HepG2 (cell line): ENCODE results near the gene PRSS8. TPM values are rescaled to one million over a fixed set of nuclear protein-coding genes. Genes with fewer than 3 reads are reported as not detected.

Experiments used
- ADNP ChIP-seq: sonication (generic); formaldehyde crosslinking; IDR thresholded peaks from 2 replicates; pipeline ENCODE4 v1.4.0; 2020; ENCODE audit warnings: missing genetic modification reagents
- ATRX ChIP-seq: sonication (generic); formaldehyde crosslinking; IDR thresholded peaks from 2 replicates; pipeline ENCODE4 v1.4.0; 2020; ENCODE audit warnings: missing genetic modification reagents, borderline replicate concordance
- BCL3 ChIP-seq: sonication (generic); formaldehyde crosslinking; IDR thresholded peaks from 2 replicates; pipeline ENCODE4 v1.5.1; 2020; ENCODE audit warnings: mild to moderate bottlenecking, missing genetic modification reagents, moderate library complexity
- CC2D1A ChIP-seq: sonication (generic); formaldehyde crosslinking; IDR thresholded peaks from 2 replicates; pipeline ENCODE4 v1.8.1; 2023; ENCODE audit warnings: mild to moderate bottlenecking, missing genetic modification reagents
- GPN1 ChIP-seq: sonication (generic); formaldehyde crosslinking; IDR thresholded peaks from 2 replicates; pipeline ENCODE4 v1.5.1; 2020; ENCODE audit warnings: missing genetic modification reagents, borderline replicate concordance
- HINFP ChIP-seq: sonication (generic); formaldehyde crosslinking; IDR thresholded peaks from 2 replicates; pipeline ENCODE4 v1.4.0; 2020; ENCODE audit warnings: low read depth, mild to moderate bottlenecking, missing genetic modification reagents
- KDM6A ChIP-seq: IDR thresholded peaks from 2 replicates; pipeline ENCODE4 v1.6.1; 2016; ENCODE audit warnings: low read depth
- MIXL1 ChIP-seq: IDR thresholded peaks from 2 replicates; pipeline ENCODE4 v1.6.1; 2016
- MYNN ChIP-seq: sonication (generic); formaldehyde crosslinking; IDR thresholded peaks from 2 replicates; pipeline ENCODE4 v1.4.0; 2020; ENCODE audit warnings: mild to moderate bottlenecking, low read depth, missing genetic modification reagents
- POLR2AphosphoS2 ChIP-seq: IDR thresholded peaks from 2 replicates; pipeline ENCODE4 v1.6.1; 2011; ENCODE audit warnings: low read depth, low read length, improper control_type of control experiment
- SALL2 ChIP-seq: sonication (generic); formaldehyde crosslinking; IDR thresholded peaks from 2 replicates; pipeline ENCODE4 v1.8.1; 2023; ENCODE audit warnings: mild to moderate bottlenecking, missing genetic modification reagents, inconsistent platforms
- SAP130 ChIP-seq: IDR thresholded peaks from 2 replicates; pipeline ENCODE4 v1.6.1; 2016; ENCODE audit warnings: low read depth
- SMAD9 ChIP-seq: sonication (generic); formaldehyde crosslinking; IDR thresholded peaks from 2 replicates; pipeline ENCODE4 v1.5.1; 2020; ENCODE audit warnings: mild to moderate bottlenecking, missing genetic modification reagents
- TFE3 ChIP-seq: IDR thresholded peaks from 2 replicates; pipeline ENCODE4 v1.6.1; 2016
- ZNF281 ChIP-seq: sonication (generic); formaldehyde crosslinking; IDR thresholded peaks from 2 replicates; pipeline ENCODE4 v1.4.0; 2020; ENCODE audit warnings: missing genetic modification reagents, borderline replicate concordance
- ZNF441 ChIP-seq: sonication (generic); formaldehyde crosslinking; IDR thresholded peaks from 2 replicates; pipeline ENCODE4 v1.7.0; 2021; ENCODE audit warnings: missing genetic modification reagents, borderline replicate concordance
- ZNF530 ChIP-seq: sonication (generic); formaldehyde crosslinking; IDR thresholded peaks from 2 replicates; pipeline ENCODE4 v1.5.0; 2020; ENCODE audit warnings: low read depth, mild to moderate bottlenecking, missing genetic modification reagents
- ZNF577 ChIP-seq: sonication (generic); formaldehyde crosslinking; IDR thresholded peaks from 2 replicates; pipeline ENCODE4 v1.4.0; 2020; ENCODE audit warnings: mild to moderate bottlenecking, low read depth, missing genetic modification reagents, borderline replicate concordance
- ZNF589 ChIP-seq: sonication (generic); formaldehyde crosslinking; conservative IDR thresholded peaks from 2 replicates; pipeline ENCODE4 v1.8.0; 2022; ENCODE audit warnings: mild to moderate bottlenecking, moderate library complexity, missing genetic modification reagents
- polyA plus RNA-seq, 8 experiments: library from polyadenylated mRNA; depleted of rRNA in 3 of 8; stranded (reverse) in 7 of 8; unstranded in 1 of 8; fragments of >200 nt; fragmentation: Illumina TruSeq in 4 of 8; extraction: Trizol in 4 of 8; gene quantifications; 2 replicates each; pipeline versions ENCODE4 v1.2.1 to v1.2.3, GENCODE V29; 2011 to 2016; ENCODE audit warnings: low read depth in 4 of 8, missing spikeins in 1 of 8, mixed read lengths in 1 of 8; ENCODE audit not compliant: insufficient read depth in 1 of 8
- total RNA-seq, 5 experiments: library from RNA; depleted of rRNA; stranded (reverse); fragments of >200 nt; fragmentation: Illumina TruSeq; extraction: Trizol; gene quantifications; 2 replicates each; pipeline ENCODE4 v1.2.3, GENCODE V29; 2016; ENCODE audit warnings: low read depth in 1 of 5
- TF ChIP-seq, protein P1 (sequence below): sonication (generic); formaldehyde crosslinking; IDR thresholded peaks from 2 replicates; pipeline ENCODE4 v1.5.0; 2020; ENCODE audit warnings: mild to moderate bottlenecking, missing genetic modification reagents

Gene PRSS8
- total and polyA plus RNA-seq, 2 of the 13 experiments (the other 11 are each of a cell fraction or from before 2014, with no cell fraction given): 2.6 to 7.2 TPM

GRCh38 chr16:31179747-31180459 lies 44.4 kb upstream of the PRSS8 start, which contains the start of gene FUS (continued):
- TF ChIP-seq SMAD9 (CRISPR knock-in tag): peak; percentile 96
- TF ChIP-seq MYNN: no peak; the same call in 1 of the 2 replicates
- TF ChIP-seq POLR2AphosphoS2: peak; percentile 99
- TF ChIP-seq ZNF441: peak; percentile 75; the same call in 1 of the 2 replicates
- peak; percentile 87; the same call in 1 of the 2 replicates for TF ChIP-seq MIXL1 (CRISPR knock-in tag)
- no peak for TF ChIP-seq ADNP (CRISPR knock-in tag)
- TF ChIP-seq SAP130 (CRISPR knock-in tag): peak; percentile 69
- peak; percentile 94 for TF ChIP-seq BCL3 (CRISPR knock-in tag)
- TF ChIP-seq SALL2: peak; percentile 78
- peak; percentile 95 for TF ChIP-seq GPN1 (CRISPR knock-in tag)
- TF ChIP-seq ATRX (CRISPR knock-in tag): no peak; the same call in 1 of the 2 replicates
- TF ChIP-seq, protein P1, sequence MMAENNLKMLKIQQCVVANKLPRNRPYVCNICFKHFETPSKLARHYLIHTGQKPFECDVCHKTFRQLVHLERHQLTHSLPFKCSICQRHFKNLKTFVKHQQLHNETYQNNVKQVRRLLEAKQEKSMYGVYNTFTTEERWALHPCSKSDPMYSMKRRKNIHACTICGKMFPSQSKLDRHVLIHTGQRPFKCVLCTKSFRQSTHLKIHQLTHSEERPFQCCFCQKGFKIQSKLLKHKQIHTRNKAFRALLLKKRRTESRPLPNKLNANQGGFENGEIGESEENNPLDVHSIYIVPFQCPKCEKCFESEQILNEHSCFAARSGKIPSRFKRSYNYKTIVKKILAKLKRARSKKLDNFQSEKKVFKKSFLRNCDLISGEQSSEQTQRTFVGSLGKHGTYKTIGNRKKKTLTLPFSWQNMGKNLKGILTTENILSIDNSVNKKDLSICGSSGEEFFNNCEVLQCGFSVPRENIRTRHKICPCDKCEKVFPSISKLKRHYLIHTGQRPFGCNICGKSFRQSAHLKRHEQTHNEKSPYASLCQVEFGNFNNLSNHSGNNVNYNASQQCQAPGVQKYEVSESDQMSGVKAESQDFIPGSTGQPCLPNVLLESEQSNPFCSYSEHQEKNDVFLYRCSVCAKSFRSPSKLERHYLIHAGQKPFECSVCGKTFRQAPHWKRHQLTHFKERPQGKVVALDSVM (CRISPR knock-in tag): peak; percentile 63; the same call in 1 of the 2 replicates
- no peak for TF ChIP-seq KDM6A (CRISPR knock-in tag)
- TF ChIP-seq ZNF589: peak; percentile 94
- TF ChIP-seq HINFP: no peak; the same call in none of the 2 replicates
- no peak for TF ChIP-seq ZNF530 (CRISPR knock-in tag)
- peak; percentile 68 for TF ChIP-seq ZNF281 (CRISPR knock-in tag)
- no peak for TF ChIP-seq CC2D1A (CRISPR knock-in tag)
- TF ChIP-seq ZNF577: no peak
- TF ChIP-seq TFE3 (CRISPR knock-in tag): peak; percentile 65; the same call in 1 of the 2 replicates
